Activated CD4-positive, alpha-beta T cell treated with anti-CD3 and anti-CD28 coated beads, Interleukin-2, amount 10 ng/mL, durations not matched to agents 7 days and 5 days (primary cell): Measurements from ENCODE around the gene HOXA9. TPM values are rescaled to one million over a fixed set of nuclear protein-coding genes. Genes with fewer than 3 reads are reported as not detected.

ENCODE experiments used
- CTCF ChIA-PET: fragments of 350-600 bp; sonication (Branson Sonifier 250); formaldehyde crosslinking; loops from one replicate; lab custom pipeline; 2021; ENCODE audit warnings: antibody characterized with exemption; lab: Charles Lee
- POLR2A ChIA-PET: fragments of 350-600 bp; sonication (Branson Sonifier 250); formaldehyde crosslinking; loops from one replicate; lab custom pipeline; 2021; ENCODE audit warnings: antibody characterized with exemption; lab: Charles Lee
- DNase-seq: peaks from one replicate; pipeline ENCODE4 v3.0.0-alpha.2; 2020
- H3K27ac Mint-ChIP-seq: one replicate; pipeline ENCODE4 v1.8.0; 2021; ENCODE audit warnings: mild to moderate bottlenecking, moderate library complexity, mixed read lengths
- H3K27me3 Mint-ChIP-seq: one replicate; pipeline ENCODE4 v1.8.0; 2021; ENCODE audit warnings: mixed read lengths
- H3K36me3 Mint-ChIP-seq: one replicate; pipeline ENCODE4 v1.8.0; 2021; ENCODE audit warnings: low read depth, mixed read lengths
- H3K4me1 Mint-ChIP-seq: one replicate; pipeline ENCODE4 v1.8.0; 2021; ENCODE audit warnings: mixed read lengths
- H3K4me3 Mint-ChIP-seq: one replicate; pipeline ENCODE4 v1.8.0; 2021; ENCODE audit warnings: mild to moderate bottlenecking, moderate library complexity, mixed read lengths
- H3K9me3 Mint-ChIP-seq: one replicate; pipeline ENCODE4 v1.8.0; 2021; ENCODE audit warnings: mixed read lengths
- total RNA-seq, 2 experiments: library from RNA; stranded (reverse); gene quantifications; one replicate each; pipeline ENCODE4 v1.2.3, GENCODE V29; 2021

Gene HOXA9
- total RNA-seq, 2 experiments from 2014 or later, result not detected

DNA sequence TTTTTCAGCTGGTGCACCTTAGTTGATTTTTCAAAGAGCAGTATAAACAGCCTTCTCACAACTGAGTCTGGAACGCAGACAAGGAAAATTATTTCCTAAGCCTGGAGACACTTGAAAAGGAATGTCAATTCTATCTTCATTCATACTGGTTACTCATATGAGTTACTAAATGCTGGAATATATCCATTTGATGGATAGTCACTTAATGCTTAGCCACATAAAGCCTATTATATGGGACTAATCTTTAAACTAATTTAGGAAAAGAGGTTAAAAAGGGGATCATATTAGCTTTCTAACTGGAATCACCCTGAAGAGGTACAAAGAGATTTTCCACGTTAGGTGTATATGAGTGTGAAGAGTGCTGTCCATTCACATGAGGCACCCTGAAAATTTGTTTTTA is 33.1 kb downstream of the HOXA9 start:
- ChIA-PET POLR2A (no interaction called here), CTCF (interaction anchor here (0.5 to 1.5 kb wide), 2 partner anchors 13 to 891 kb away, joined by 5 to 6 read pairs; no protein-coding TSS in a partner anchor)
- Mint-ChIP-seq H3K36me3 (no peaks in the 10 kb centered on the region), H3K9me3 (peaks cover 2% of the 10 kb centered on the region), H3K27me3 (peaks cover 71% of the 10 kb centered on the region), H3K27ac (no peak overlapping the region), H3K4me1 (peaks cover 21% of the 10 kb centered on the region), H3K4me3 (no peak overlapping the region)
- DNase-seq, result no peak

GRCh38 chr7:27131390-27131819 is 33.9 kb downstream of the HOXA9 start:
- CTCF ChIA-PET, result interaction anchor here (0.5 to 1.5 kb wide), 3 partner anchors 12 to 891 kb away, joined by 3 to 6 read pairs (median 5); no protein-coding TSS in a partner anchor
- H3K4me1 Mint-ChIP-seq, result peaks cover 21% of the 10 kb centered on the region

GRCh38 chr7:27130540-27131389 is 34.6 kb downstream of the HOXA9 start, which contains the start of gene HOXA4:
TSS of gene HOXA4 (minus strand) at chr7:27130757. CDS start at chr7:27130733, 24 bp downstream.
- H3K9me3 Mint-ChIP-seq, result peaks cover 2% of the 10 kb centered on the region
- peak within 1 kb of the TSS; percentile 43 for H3K4me3 Mint-ChIP-seq
- H3K27me3 Mint-ChIP-seq, result peaks cover 72% of the 10 kb centered on the region
- ChIA-PET POLR2A (no interaction called here), CTCF (interaction anchor here (0.8 to 1.5 kb wide), 2 partner anchors 11 to 15 kb away, joined by 3 to 5 read pairs; no protein-coding TSS in a partner anchor)
- no peaks in the 10 kb centered on the region for H3K36me3 Mint-ChIP-seq
- peak; percentile 63 for DNase-seq
- no peak within 1 kb of the TSS for H3K27ac Mint-ChIP-seq
- H3K4me1 Mint-ChIP-seq, result peaks cover 20% of the 10 kb centered on the region

More at GRCh38 chr7:27131390-27131819, 33.9 kb downstream of the HOXA9 start:
- Mint-ChIP-seq H3K36me3 (no peaks in the 10 kb centered on the region), H3K27ac (no peak overlapping the region), H3K27me3 (peaks cover 72% of the 10 kb centered on the region), H3K9me3 (peaks cover 2% of the 10 kb centered on the region), H3K4me3 (peak overlapping the region; percentile 43)
- POLR2A ChIA-PET, result no interaction called here
- no peak for DNase-seq

GRCh38 chr7:27129729-27130539 is 35.4 kb downstream of the HOXA9 start:
- Mint-ChIP-seq H3K27me3 (peaks cover 66% of the 10 kb centered on the region), H3K27ac (no peak overlapping the region), H3K4me3 (peak overlapping the region; percentile 6), H3K36me3 (no peaks in the 10 kb centered on the region), H3K4me1 (peaks cover 12% of the 10 kb centered on the region), H3K9me3 (peaks cover 2% of the 10 kb centered on the region)
- ChIA-PET CTCF (no interaction called here), POLR2A (no interaction called here)
- no peak for DNase-seq

DNA sequence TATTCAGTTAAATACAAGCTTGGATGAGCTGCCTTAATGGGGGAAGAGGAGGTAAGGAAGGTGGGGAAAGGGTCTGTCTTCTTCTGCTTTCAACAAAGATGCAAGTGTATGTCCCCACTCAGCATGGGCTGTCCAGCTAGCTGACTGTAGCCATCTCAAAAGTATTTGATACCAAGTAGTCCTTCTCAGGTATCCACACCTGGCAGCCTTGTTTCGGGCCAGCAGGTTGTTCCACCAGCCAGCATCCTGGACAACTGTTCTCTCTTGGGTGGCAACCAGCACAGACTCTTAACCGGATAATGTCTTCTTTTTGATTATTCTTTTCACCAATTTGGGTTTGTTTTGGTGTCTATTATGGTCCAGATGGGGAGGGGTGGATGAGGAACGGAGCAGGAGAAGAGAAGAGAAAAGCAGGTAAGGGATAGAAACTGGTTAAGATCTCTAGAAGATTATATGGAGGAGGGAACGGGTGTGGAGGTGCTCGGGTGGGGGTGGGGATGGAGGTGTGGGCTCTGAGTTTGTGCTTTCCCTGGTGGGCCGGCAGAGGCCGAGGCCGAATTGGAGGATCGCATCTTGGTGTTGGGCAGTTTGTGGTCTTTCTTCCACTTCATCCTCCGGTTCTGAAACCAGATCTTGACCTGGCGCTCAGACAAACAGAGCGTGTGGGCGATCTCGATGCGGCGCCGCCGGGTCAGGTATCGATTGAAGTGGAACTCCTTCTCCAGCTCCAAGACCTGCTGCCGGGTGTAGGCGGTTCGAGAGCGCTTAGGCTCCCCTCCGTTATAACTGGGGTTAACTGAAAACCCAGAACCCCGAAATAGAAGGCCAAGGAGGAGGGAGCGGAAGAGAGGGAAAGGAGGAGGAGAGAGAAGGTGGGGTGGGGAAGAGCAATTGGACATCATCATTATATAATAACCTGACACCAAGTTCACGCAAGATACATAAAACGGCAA is 36.3 kb downstream of the HOXA9 start:
- ChIA-PET POLR2A (no interaction called here), CTCF (no interaction called here)
- Mint-ChIP-seq H3K27ac (no peak overlapping the region), H3K4me1 (peaks cover 3% of the 10 kb centered on the region), H3K27me3 (peaks cover 57% of the 10 kb centered on the region), H3K9me3 (peaks cover 2% of the 10 kb centered on the region), H3K36me3 (no peaks in the 10 kb centered on the region), H3K4me3 (peak overlapping the region; percentile 6)
- no peak for DNase-seq

GRCh38 chr7:27128034-27128433 is 37.3 kb downstream of the HOXA9 start:
- Mint-ChIP-seq H3K27ac (no peak overlapping the region), H3K9me3 (peaks cover 2% of the 10 kb centered on the region), H3K36me3 (no peaks in the 10 kb centered on the region), H3K4me1 (no peaks in the 10 kb centered on the region), H3K27me3 (peaks cover 47% of the 10 kb centered on the region), H3K4me3 (no peak overlapping the region)
- CTCF ChIA-PET, result interaction anchor here (0.6 kb wide), 1 partner anchor 170 kb away, joined by 3 read pairs; no protein-coding TSS in a partner anchor
- DNase-seq, result no peak
- POLR2A ChIA-PET, result no interaction called here

- DNase-seq, result no peak
- Mint-ChIP-seq H3K36me3 (no peaks in the 10 kb centered on the region), H3K27ac (no peak overlapping the region), H3K4me1 (no peaks in the 10 kb centered on the region), H3K27me3 (peaks cover 41% of the 10 kb centered on the region), H3K4me3 (no peak overlapping the region), H3K9me3 (peaks cover 2% of the 10 kb centered on the region)
- ChIA-PET CTCF (interaction anchor here (0.6 kb wide), 2 partner anchors 24 to 403 kb away, joined by 3 read pairs; no protein-coding TSS in a partner anchor), POLR2A (no interaction called here)
These were observed 38.6 kb downstream of the HOXA9 start for GRCh38 chr7:27126596-27127327.

DNA sequence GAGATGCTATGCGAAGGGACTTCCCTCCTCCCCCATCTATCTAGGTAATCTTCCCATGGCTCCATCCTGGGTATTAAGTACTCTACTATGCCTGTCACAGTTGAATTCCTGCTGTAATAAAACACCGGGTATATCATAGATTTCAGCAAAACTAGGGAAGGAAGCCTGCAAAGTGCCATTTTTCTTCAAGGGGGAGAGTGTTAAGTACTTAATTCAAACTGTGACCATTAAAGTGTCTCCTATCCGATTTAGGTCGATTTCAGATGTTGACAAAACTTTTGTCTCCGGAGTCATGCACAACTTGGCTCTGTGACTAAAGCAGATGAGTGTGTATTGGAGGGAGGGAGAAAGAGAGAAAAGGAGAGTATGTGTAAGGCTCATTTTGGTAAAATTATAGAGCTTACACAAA is 39.3 kb downstream of the HOXA9 start:
- peaks cover 37% of the 10 kb centered on the region for H3K27me3 Mint-ChIP-seq
- no peaks in the 10 kb centered on the region for H3K4me1 Mint-ChIP-seq
- no peak for DNase-seq
- POLR2A ChIA-PET, result no interaction called here
- no peak overlapping the region for H3K27ac Mint-ChIP-seq
- CTCF ChIA-PET, result interaction anchor here (0.6 kb wide), 1 partner anchor 402 kb away, joined by 3 read pairs; no protein-coding TSS in a partner anchor
- H3K9me3 Mint-ChIP-seq, result no peaks in the 10 kb centered on the region
- no peaks in the 10 kb centered on the region for H3K36me3 Mint-ChIP-seq
- no peak overlapping the region for H3K4me3 Mint-ChIP-seq

GRCh38 chr7:27124902-27125689 is 40.2 kb downstream of the HOXA9 start:
- CTCF ChIA-PET, result interaction anchor here (0.6 to 0.7 kb wide), 2 partner anchors 10 to 835 kb away, joined by 3 read pairs; no protein-coding TSS in a partner anchor
- no peaks in the 10 kb centered on the region for H3K36me3 Mint-ChIP-seq
- H3K27ac Mint-ChIP-seq, result no peak overlapping the region
- H3K9me3 Mint-ChIP-seq, result no peaks in the 10 kb centered on the region
- H3K27me3 Mint-ChIP-seq, result peaks cover 37% of the 10 kb centered on the region
- POLR2A ChIA-PET, result no interaction called here
- DNase-seq, result no peak
- no peak overlapping the region for H3K4me3 Mint-ChIP-seq
- H3K4me1 Mint-ChIP-seq, result no peaks in the 10 kb centered on the region

GRCh38 chr7:27124096-27124901 is 41.0 kb downstream of the HOXA9 start:
- no peaks in the 10 kb centered on the region for H3K4me1 Mint-ChIP-seq
- no peaks in the 10 kb centered on the region for H3K9me3 Mint-ChIP-seq
- DNase-seq, result no peak
- H3K36me3 Mint-ChIP-seq, result no peaks in the 10 kb centered on the region
- peaks cover 34% of the 10 kb centered on the region for H3K27me3 Mint-ChIP-seq
- H3K27ac Mint-ChIP-seq, result no peak overlapping the region
- H3K4me3 Mint-ChIP-seq, result no peak overlapping the region
- CTCF ChIA-PET, result interaction anchor here (0.6 to 0.7 kb wide), 2 partner anchors 9 to 834 kb away, joined by 3 read pairs; no protein-coding TSS in a partner anchor
- POLR2A ChIA-PET, result no interaction called here
